Body of pancreas (tissue), 4 donors: Measurements from ENCODE around the gene NFIA.

Source experiments
- CTCF ChIP-seq, 7 experiments: fragments of 450-650 bp in 4 of 7; fragments of 200-600 bp in 3 of 7; sonication (generic) in 3 of 7; IDR thresholded peaks; one replicate each; pipeline ENCODE4 v1.5.1; 2016 to 2019; ENCODE audit warnings: antibody characterized with exemption in 7 of 7
- POLR2A ChIP-seq, 3 donors: fragments of 450-650 bp; IDR thresholded peaks; one replicate each; pipeline ENCODE4 v1.6.1; 2016; ENCODE audit warnings: antibody characterized with exemption in 3 of 3, mild to moderate bottlenecking in 2 of 3

- TF ChIP-seq CTCF (IDR thresholded peaks at IDR 0.05): no peak
- TF ChIP-seq POLR2A (IDR thresholded peaks at IDR 0.05): no peak
Observed at GRCh38 chr1:61138305-61138704, 55.9 kb downstream of the NFIA start.
